ENCODE measurements around the gene DNHD1. TPM values are rescaled to one million over a fixed set of nuclear protein-coding genes. Genes with fewer than 3 reads are reported as not detected.
A peak's percentile ranks its signal among the peaks of the same experiment; 100 is the strongest.

DNHD1 gene
- total RNA-seq, 1 donor from 2014 or later = 17.3 TPM

DNA sequence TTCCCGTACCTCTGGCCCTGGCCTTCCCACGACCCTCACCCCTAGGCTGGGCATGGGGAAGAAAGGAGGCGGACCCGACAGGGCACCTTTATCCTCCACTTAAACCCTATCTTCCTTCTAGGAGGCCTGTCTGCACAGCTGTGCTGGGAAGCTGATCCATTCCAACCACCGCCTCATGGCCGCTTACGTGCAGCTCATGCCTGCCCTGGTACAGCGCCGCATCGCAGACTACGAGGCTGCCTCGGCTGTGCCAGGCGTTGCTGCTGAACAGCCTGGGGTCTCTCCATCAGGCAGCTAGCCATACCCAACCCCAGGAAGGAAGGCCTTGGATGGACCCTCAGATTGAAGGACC lies 15.2 kb upstream of the DNHD1 start:
- H3K27me3 Mint-ChIP-seq (ENCODE audit: low read depth) = no peaks in the 10 kb centered on the region
- H3K9me3 Mint-ChIP-seq = no peaks in the 10 kb centered on the region
- peaks cover 37% of the 10 kb centered on the region for H3K4me1 Mint-ChIP-seq
- no peak for DNase-seq (ENCODE audit: low spot score in 2 of 2, unreplicated experiment in 2 of 2)
- TF ChIP-seq, protein P1, sequence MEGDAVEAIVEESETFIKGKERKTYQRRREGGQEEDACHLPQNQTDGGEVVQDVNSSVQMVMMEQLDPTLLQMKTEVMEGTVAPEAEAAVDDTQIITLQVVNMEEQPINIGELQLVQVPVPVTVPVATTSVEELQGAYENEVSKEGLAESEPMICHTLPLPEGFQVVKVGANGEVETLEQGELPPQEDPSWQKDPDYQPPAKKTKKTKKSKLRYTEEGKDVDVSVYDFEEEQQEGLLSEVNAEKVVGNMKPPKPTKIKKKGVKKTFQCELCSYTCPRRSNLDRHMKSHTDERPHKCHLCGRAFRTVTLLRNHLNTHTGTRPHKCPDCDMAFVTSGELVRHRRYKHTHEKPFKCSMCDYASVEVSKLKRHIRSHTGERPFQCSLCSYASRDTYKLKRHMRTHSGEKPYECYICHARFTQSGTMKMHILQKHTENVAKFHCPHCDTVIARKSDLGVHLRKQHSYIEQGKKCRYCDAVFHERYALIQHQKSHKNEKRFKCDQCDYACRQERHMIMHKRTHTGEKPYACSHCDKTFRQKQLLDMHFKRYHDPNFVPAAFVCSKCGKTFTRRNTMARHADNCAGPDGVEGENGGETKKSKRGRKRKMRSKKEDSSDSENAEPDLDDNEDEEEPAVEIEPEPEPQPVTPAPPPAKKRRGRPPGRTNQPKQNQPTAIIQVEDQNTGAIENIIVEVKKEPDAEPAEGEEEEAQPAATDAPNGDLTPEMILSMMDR (IDR thresholded peaks at IDR 0.05; ENCODE audit: unreplicated experiment) = no peak
- peak overlapping the region; percentile 92 for H3K4me3 Mint-ChIP-seq
- peak overlapping the region; percentile 99 for H3K27ac Mint-ChIP-seq
- peaks cover 19% of the 10 kb centered on the region for H3K36me3 Mint-ChIP-seq

DNA sequence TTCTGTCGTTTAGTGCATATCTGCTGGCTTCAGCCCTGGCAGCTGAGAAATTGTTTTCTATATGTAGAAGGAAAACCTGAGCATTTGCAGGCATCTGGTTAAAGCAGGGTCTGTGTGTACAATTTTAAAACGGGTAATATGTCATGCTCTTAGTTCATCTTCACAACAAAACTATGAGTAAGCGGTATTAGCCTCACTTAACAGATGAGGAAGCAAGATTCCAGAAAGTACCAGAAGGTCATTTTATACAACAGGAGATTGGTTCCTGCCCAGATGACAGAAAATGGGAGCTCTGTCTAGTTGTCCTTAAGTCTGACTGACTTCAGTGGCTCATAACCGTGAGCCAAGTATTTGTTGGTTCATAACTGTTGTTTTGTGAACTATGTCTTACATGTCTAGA lies 14.6 kb upstream of the DNHD1 start:
- no peak for DNase-seq (ENCODE audit: low spot score in 2 of 2, unreplicated experiment in 2 of 2)
- Mint-ChIP-seq H3K4me1 (peaks cover 37% of the 10 kb centered on the region), H3K27me3 (ENCODE audit: low read depth) (no peaks in the 10 kb centered on the region), H3K4me3 (peak overlapping the region; percentile 92), H3K36me3 (peaks cover 16% of the 10 kb centered on the region), H3K9me3 (no peaks in the 10 kb centered on the region), H3K27ac (peak overlapping the region; percentile 99)
- TF ChIP-seq, protein P1 (IDR thresholded peaks at IDR 0.05; ENCODE audit: unreplicated experiment) = no peak

DNA sequence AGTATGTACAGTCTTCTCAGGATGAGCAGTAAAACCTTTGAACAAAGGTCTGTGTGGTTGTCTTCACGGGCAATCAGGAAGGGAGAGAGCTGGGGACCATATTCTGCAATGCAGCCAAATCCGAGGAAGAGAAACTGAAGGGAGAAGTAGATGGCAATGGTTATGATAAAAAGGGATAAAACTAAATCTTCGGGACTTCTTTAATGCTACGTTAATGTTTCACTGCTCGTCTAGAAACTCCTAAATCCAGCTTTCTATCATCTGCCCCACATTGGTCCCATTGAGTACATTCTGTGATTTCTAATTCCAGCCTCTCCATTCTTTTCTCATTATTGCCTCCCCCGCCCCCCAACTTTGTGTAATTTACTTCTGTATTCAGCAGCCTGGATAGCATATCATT lies 14.1 kb upstream of the DNHD1 start:
- peak overlapping the region; percentile 92 for H3K4me3 Mint-ChIP-seq

DNA sequence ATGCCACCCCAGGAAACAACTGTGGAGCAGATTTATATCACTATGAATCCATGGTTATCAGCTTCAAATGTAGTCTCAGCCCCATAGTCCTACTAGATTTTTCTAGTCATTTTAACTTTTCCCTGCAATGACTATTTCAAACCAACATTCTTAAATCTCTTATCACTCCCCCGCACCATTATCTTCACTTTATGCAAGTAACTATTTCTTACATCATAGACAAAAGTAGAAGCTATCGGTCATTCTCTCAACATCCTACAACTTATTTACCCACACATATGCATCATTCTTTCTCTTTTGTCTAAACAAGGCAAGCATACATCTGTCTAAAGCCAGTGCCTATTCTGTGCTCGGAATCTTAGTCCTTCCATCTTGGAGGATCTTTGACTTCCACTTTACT lies 11.4 kb upstream of the DNHD1 start:
- H3K36me3 Mint-ChIP-seq = peaks cover 13% of the 10 kb centered on the region
- no peak for DNase-seq (ENCODE audit: low spot score in 2 of 2, unreplicated experiment in 2 of 2)

More for the DNA sequence above, 14.1 kb upstream of the DNHD1 start:
- no peaks in the 10 kb centered on the region for H3K9me3 Mint-ChIP-seq
- TF ChIP-seq, protein P1 (IDR thresholded peaks at IDR 0.05; ENCODE audit: unreplicated experiment) = no peak
- peaks cover 37% of the 10 kb centered on the region for H3K4me1 Mint-ChIP-seq
- H3K27ac Mint-ChIP-seq = peak overlapping the region; percentile 99
- DNase-seq (ENCODE audit: low spot score in 2 of 2, unreplicated experiment in 2 of 2) = no peak
- peaks cover 12% of the 10 kb centered on the region for H3K36me3 Mint-ChIP-seq
- H3K27me3 Mint-ChIP-seq (ENCODE audit: low read depth) = no peaks in the 10 kb centered on the region

DNA sequence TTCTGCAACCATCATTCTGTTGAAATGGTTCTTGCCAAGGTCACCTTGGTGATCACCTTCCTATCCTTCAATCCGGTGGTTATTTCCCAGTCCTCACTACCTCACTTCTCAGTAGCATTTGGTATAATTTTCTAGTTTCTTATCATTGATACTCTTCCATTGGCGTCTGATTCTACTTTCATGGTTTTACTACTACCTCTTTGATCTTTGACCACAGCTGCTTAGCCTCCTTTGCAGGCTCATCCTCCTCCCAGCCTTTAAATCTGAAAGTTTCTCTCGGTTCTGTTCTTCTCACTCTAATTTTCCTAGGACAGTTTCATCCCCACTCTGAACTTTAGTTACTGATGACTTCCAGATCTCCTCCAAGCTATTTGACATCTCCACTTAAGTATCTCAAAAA lies 10.8 kb upstream of the DNHD1 start:
- Mint-ChIP-seq H3K27ac (no peak overlapping the region), H3K4me1 (peaks cover 17% of the 10 kb centered on the region), H3K36me3 (peaks cover 13% of the 10 kb centered on the region), H3K27me3 (ENCODE audit: low read depth) (no peaks in the 10 kb centered on the region), H3K9me3 (no peaks in the 10 kb centered on the region), H3K4me3 (no peak overlapping the region)
- TF ChIP-seq, protein P1 (IDR thresholded peaks at IDR 0.05; ENCODE audit: unreplicated experiment) = no peak
- DNase-seq (ENCODE audit: low spot score in 2 of 2, unreplicated experiment in 2 of 2) = no peak

More for the DNA sequence above, 11.4 kb upstream of the DNHD1 start:
- H3K4me1 Mint-ChIP-seq = peaks cover 22% of the 10 kb centered on the region
- H3K4me3 Mint-ChIP-seq = no peak overlapping the region
- TF ChIP-seq, protein P1 (IDR thresholded peaks at IDR 0.05; ENCODE audit: unreplicated experiment) = no peak
- no peak overlapping the region for H3K27ac Mint-ChIP-seq
- no peaks in the 10 kb centered on the region for H3K27me3 Mint-ChIP-seq (ENCODE audit: low read depth)
- no peaks in the 10 kb centered on the region for H3K9me3 Mint-ChIP-seq

DNA sequence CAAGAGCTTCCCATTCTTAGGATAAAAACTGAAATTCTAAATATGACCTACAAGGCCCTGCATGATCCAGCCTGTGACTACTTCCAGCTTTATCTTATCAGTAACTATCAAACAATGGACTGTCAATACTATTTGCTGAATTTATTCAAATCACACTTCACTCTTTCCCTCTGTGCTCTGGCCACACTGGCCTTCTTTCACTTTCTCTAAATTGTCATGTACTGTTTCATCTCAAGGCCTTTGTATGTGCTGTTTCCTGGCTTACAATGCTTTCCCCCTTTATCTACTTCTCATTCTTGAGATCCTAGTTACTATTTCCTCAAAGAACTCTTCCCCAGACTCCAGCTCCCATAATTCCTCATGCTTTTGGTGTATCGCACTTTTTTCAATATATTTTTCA lies 10.1 kb upstream of the DNHD1 start:
- Mint-ChIP-seq H3K4me3 (no peak overlapping the region), H3K27ac (no peak overlapping the region), H3K36me3 (peaks cover 17% of the 10 kb centered on the region), H3K27me3 (ENCODE audit: low read depth) (no peaks in the 10 kb centered on the region), H3K9me3 (no peaks in the 10 kb centered on the region), H3K4me1 (peaks cover 17% of the 10 kb centered on the region)
- DNase-seq (ENCODE audit: low spot score in 2 of 2, unreplicated experiment in 2 of 2) = no peak
- TF ChIP-seq, protein P1 (IDR thresholded peaks at IDR 0.05; ENCODE audit: unreplicated experiment) = no peak
